ENCODE data around the gene ABHD2. TPM values are rescaled to one million over a fixed set of nuclear protein-coding genes. Genes with fewer than 3 reads are reported as not detected.

The ABHD2 gene
- total RNA-seq, 4 donors from 2014 or later, result 37.8 to 81.5 (median 58.3) TPM

GRCh38 chr15:89155122-89155521 is 66.9 kb downstream of the ABHD2 start:
- no peak for DNase-seq

GRCh38 chr15:89155656-89156055 is 67.4 kb downstream of the ABHD2 start:
- in situ Hi-C loops (cut with MboI; ENCODE audit: low pct_ligation_motif_present in 1 of 4, low pct_unique_long_range_greater_than_20kb in 1 of 4, low sequenced_read_pairs in 3 of 4) (loop anchor here in 1 of 4 donors (25.0 kb wide), 1 partner anchor 243 kb away; the partner anchor contains the start of gene MFGE8), intact Hi-C loops (cut with DNase I; ENCODE audit: low total_unique reads) (no loop called here)
- WGBS, 2 donors (ENCODE audit: low coverage in 1 of 2), result 86 to 100% methylated on average over 1 to 6 of the region's 6 CpGs
- no peaks in the 10 kb centered on the region for H3K9me3 ChIP-seq
- H3K4me3 ChIP-seq, result no peak overlapping the region
- no peaks in the 10 kb centered on the region for H3K27me3 ChIP-seq
- peaks cover 0 to 10% (median 3%) of the 10 kb centered on the region in 4 donors for H3K4me1 ChIP-seq
- no peak overlapping the region for H3K27ac ChIP-seq
- peaks cover 0 to 34% (median 10%) of the 10 kb centered on the region in 4 donors for H3K36me3 ChIP-seq
- no peak for TF ChIP-seq CTCF (IDR thresholded peaks at IDR 0.05)
- TF ChIP-seq EP300 (IDR thresholded peaks at IDR 0.05; ENCODE audit: low read depth), result no peak
- no peak for TF ChIP-seq POLR2AphosphoS5 (IDR thresholded peaks at IDR 0.05)
- no peak for TF ChIP-seq POLR2A (IDR thresholded peaks at IDR 0.05)
- DNase-seq, result no peak

More at GRCh38 chr15:89155122-89155521, 66.9 kb downstream of the ABHD2 start:
- peaks cover 0 to 34% (median 10%) of the 10 kb centered on the region in 4 donors for H3K36me3 ChIP-seq
- TF ChIP-seq CTCF (IDR thresholded peaks at IDR 0.05), result no peak
- TF ChIP-seq POLR2AphosphoS5 (IDR thresholded peaks at IDR 0.05), result no peak
- no peak for TF ChIP-seq EP300 (IDR thresholded peaks at IDR 0.05; ENCODE audit: low read depth)
- no peak for TF ChIP-seq POLR2A (IDR thresholded peaks at IDR 0.05)
- H3K27me3 ChIP-seq, result no peaks in the 10 kb centered on the region
- H3K4me3 ChIP-seq, result no peak overlapping the region
- no peaks in the 10 kb centered on the region for H3K9me3 ChIP-seq
- in situ Hi-C loops (cut with MboI; ENCODE audit: low pct_ligation_motif_present in 1 of 4, low pct_unique_long_range_greater_than_20kb in 1 of 4, low sequenced_read_pairs in 3 of 4) (loop anchor here in 1 of 4 donors (25.0 kb wide), 1 partner anchor 243 kb away; the partner anchor contains the start of gene MFGE8), intact Hi-C loops (cut with DNase I; ENCODE audit: low total_unique reads) (no loop called here)
- no peak overlapping the region for H3K27ac ChIP-seq
- H3K4me1 ChIP-seq, result peaks cover 0 to 15% (median 8%) of the 10 kb centered on the region in 4 donors
- 95 to 100% methylated on average over 4 to 10 of the region's 10 CpGs for WGBS, 2 donors (ENCODE audit: low coverage in 1 of 2)

GRCh38 chr15:89157061-89157460 is 68.8 kb downstream of the ABHD2 start:
- H3K9me3 ChIP-seq, result no peaks in the 10 kb centered on the region
- intact Hi-C loops (cut with DNase I; ENCODE audit: low total_unique reads), result no loop called here
- in situ Hi-C loops (cut with MboI; ENCODE audit: low pct_ligation_motif_present in 1 of 4, low pct_unique_long_range_greater_than_20kb in 1 of 4, low sequenced_read_pairs in 3 of 4), result loop anchor here in 1 of 4 donors (25.0 kb wide), 1 partner anchor 245 kb away; the partner anchor contains the start of gene MFGE8
- no peak for DNase-seq
- no peaks in the 10 kb centered on the region for H3K27me3 ChIP-seq
- no peak for TF ChIP-seq CTCF (IDR thresholded peaks at IDR 0.05)
- H3K36me3 ChIP-seq, result peaks cover 0 to 30% (median 10%) of the 10 kb centered on the region in 4 donors
- 76 to 100% methylated on average over 1 of the region's 1 CpG for WGBS, 2 donors (ENCODE audit: low coverage in 1 of 2)
- no peak overlapping the region for H3K4me3 ChIP-seq
- no peak overlapping the region for H3K27ac ChIP-seq
- H3K4me1 ChIP-seq, result peaks cover 0 to 5% (median 0%) of the 10 kb centered on the region in 4 donors

- Histone ChIP-seq H3K9me3 (no peaks in the 10 kb centered on the region), H3K4me3 (no peak overlapping the region), H3K36me3 (peaks cover 0 to 22% (median 6%) of the 10 kb centered on the region in 4 donors), H3K27ac (no peak overlapping the region), H3K4me1 (peaks cover 0 to 5% (median 0%) of the 10 kb centered on the region in 4 donors), H3K27me3 (no peaks in the 10 kb centered on the region)
- 74% methylated on average over 4 of the region's 4 CpGs; no CpG with 5 or more reads in 1 of the 2 donors for WGBS, 2 donors (ENCODE audit: low coverage in 1 of 2)
- no peak for DNase-seq
- intact Hi-C loops (cut with DNase I; ENCODE audit: low total_unique reads) (no loop called here), in situ Hi-C loops (cut with MboI; ENCODE audit: low pct_ligation_motif_present in 1 of 4, low pct_unique_long_range_greater_than_20kb in 1 of 4, low sequenced_read_pairs in 3 of 4) (loop anchor here in 1 of 4 donors (25.0 kb wide), 1 partner anchor 246 kb away; the partner anchor contains the start of gene MFGE8)
- TF ChIP-seq POLR2A (IDR thresholded peaks at IDR 0.05), result no peak
- no peak for TF ChIP-seq CTCF (IDR thresholded peaks at IDR 0.05)
- no peak for TF ChIP-seq EP300 (IDR thresholded peaks at IDR 0.05; ENCODE audit: low read depth)
- no peak for TF ChIP-seq POLR2AphosphoS5 (IDR thresholded peaks at IDR 0.05)
Measured at GRCh38 chr15:89157918-89158564, 69.8 kb downstream of the ABHD2 start.
